Neuron (in vitro differentiated cells): Measurements from ENCODE around the gene ADSS1.

Source experiments
- H2AFZ ChIP-seq: one replicate; pipeline ENCODE4 v1.6.1; 2013; ENCODE audit warnings: low read depth, mild to moderate bottlenecking, inconsistent platforms, low read length, moderate library complexity
- H3K27me3 ChIP-seq: one replicate; pipeline ENCODE4 v1.6.1; 2013; ENCODE audit warnings: low read length; ENCODE audit not compliant: insufficient read depth
- H3K36me3 ChIP-seq: one replicate; pipeline ENCODE4 v1.6.1; 2013; ENCODE audit warnings: low read length; ENCODE audit not compliant: insufficient read depth
- H3K4me1 ChIP-seq: one replicate; pipeline ENCODE4 v1.6.1; 2013; ENCODE audit warnings: low read length; ENCODE audit not compliant: insufficient read depth
- H3K4me3 ChIP-seq: 2 replicates; pipeline ENCODE4 v1.5.1; 2013; ENCODE audit warnings: mild to moderate bottlenecking, low read length, moderate library complexity
- H3K9me3 ChIP-seq: one replicate; pipeline ENCODE4 v1.6.1; 2013; ENCODE audit warnings: low read length

The ADSS1 gene

DNA sequence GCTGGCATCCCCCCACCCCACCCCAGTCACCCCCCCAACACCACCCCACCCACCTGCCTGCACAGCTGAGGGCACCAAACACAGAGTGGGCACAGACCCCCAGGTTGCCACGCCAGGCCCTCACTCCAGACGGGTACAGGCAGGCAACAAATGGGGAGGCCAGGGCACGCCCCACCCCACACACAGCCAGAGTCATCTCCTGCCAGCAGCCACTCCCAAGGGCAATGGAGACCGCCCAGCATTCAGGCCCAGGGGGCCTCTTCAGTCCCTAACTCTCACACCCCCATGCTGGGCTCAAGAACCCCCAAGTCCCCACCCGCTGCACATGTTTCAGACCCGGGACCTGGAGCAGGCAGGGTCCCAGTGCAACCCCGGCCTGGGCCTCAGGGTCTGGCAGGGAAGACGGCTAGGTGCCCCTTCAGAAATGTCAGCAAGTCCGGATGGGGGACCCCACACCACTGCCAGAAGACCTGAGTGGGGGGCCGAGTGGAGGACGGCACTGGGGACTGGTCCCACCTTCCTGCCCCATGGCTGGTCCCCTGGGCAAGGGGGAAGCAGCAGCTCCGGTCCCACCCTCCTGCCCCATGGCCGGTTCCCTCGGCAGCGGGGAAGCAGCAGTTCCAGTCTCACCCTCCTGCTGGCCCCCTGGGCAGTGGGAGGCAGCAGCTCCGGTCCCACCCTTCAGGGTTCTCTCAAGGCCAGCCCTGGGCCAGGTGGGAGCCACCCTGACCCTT is 59.6 kb downstream of the ADSS1 start:
- Histone ChIP-seq H3K9me3 (no peaks in the 10 kb centered on the region), H2AFZ (no peak overlapping the region), H3K27me3 (no peaks in the 10 kb centered on the region), H3K4me3 (no peak overlapping the region), H3K36me3 (peaks cover 6% of the 10 kb centered on the region), H3K4me1 (peaks cover 9% of the 10 kb centered on the region)

DNA sequence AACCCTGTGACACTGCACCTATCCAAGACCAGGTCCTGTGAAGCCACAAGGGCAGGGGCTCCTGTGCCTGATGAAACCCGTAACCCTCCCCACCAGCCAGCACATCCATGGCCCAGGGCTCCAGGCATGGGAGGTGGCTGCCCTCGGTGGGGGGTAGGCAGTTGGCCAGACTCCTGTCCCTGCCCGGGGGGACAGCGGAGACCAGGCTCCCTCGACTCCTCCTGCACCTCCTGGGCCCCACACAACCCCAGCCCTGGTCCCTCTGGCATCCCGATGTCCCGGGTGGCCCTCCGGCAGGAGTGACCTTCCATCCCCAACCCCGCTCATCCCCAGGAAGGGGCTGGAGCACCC is 60.2 kb downstream of the ADSS1 start:
- H3K4me1 ChIP-seq = peaks cover 3% of the 10 kb centered on the region
- peaks cover 9% of the 10 kb centered on the region for H3K36me3 ChIP-seq
- H3K4me3 ChIP-seq = no peak overlapping the region

DNA sequence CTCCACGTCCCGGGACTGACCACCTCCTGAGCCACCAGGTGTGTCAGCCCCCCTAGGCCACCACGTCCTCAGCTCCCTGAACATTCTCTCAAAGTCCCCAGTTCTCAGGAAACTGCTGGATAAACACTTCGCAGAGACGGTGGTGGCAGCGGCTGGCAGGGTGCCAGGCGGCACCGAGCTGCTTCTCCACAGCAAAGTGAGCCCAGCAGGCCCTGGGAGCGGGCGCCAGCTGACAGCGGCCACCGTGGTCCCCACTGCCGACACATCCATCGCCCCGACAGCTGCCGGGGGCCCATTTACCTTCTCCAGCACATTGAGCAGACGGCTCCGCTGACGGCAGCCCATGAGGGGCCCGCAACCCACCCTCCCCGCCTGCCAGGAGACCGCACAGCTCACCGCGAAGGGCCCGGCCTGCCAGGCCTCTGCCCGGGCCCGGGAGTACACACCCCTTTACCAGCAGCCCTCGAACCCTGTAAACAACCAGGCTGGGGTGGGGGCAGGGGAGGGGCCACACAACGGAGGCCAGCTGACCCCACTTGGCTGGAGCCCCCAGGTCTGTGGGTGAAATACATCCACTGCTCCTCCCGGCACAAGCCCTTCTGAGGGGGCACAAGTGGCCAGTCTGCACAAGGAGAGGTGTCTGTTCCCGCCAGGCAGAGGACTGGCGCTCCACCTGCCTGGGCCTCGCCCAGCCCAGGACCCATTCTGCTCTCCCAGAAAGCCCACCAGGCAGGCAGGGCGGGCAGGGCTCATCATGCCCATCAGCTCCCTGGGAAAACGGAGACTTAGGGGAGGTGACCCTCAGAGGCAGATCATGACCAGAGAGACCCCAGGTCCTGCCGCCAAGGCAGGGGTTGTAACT is 61.0 kb downstream of the ADSS1 start:
- Histone ChIP-seq H3K4me3 (no peak overlapping the region), H3K36me3 (peaks cover 18% of the 10 kb centered on the region), H2AFZ (no peak overlapping the region), H3K9me3 (no peaks in the 10 kb centered on the region), H3K4me1 (peaks cover 3% of the 10 kb centered on the region), H3K27me3 (no peaks in the 10 kb centered on the region)

More for the DNA sequence above, 60.2 kb downstream of the ADSS1 start:
- H3K27me3 ChIP-seq = no peaks in the 10 kb centered on the region
- no peaks in the 10 kb centered on the region for H3K9me3 ChIP-seq
- H2AFZ ChIP-seq = no peak overlapping the region

DNA sequence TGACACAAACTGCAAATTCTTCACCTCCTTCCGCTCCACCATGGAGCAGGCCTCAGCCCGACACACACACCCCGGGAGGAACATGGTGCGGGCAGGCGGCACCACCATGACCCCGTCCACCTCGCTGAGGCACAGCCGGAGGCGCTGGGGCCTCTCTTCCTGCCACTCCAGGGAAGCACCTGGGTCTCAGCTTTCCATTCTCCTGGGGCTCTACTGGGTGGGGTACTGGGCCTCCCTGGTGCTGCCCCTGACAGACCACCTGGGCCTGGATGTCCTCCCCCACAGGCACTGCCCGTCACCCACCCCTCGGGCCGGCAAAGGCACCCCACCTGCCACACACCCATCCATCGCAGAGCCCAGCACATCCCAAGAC is 61.7 kb downstream of the ADSS1 start:
- Histone ChIP-seq H3K9me3 (no peaks in the 10 kb centered on the region), H3K27me3 (no peaks in the 10 kb centered on the region), H3K4me3 (no peak overlapping the region), H3K4me1 (peaks cover 3% of the 10 kb centered on the region), H3K36me3 (peaks cover 21% of the 10 kb centered on the region), H2AFZ (no peak overlapping the region)

DNA sequence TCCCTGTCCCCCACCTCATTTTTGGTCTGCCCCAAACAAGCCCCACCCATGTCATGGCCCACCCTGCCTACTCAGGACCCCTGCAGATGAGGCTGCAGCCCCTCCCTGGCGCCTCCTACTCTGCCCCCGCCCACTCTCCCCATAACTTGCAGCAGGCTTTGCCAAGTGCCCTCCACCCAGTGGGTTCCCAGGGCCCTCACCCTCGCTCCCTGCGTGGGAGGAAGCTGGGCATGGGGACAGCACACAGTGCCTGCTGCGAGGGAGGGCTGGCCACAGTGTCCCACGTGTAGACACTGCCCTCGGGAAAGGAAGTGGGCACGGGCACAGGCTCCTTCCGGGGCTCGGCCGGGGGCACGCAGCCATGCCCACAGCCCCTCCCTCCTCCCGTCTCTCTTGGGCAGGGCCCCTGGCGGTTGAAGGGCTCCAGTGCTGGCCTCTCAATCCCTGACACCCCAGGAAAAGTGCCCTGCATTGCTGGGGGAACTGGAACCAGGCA is 62.1 kb downstream of the ADSS1 start:
- H3K36me3 ChIP-seq = peaks cover 25% of the 10 kb centered on the region

DNA sequence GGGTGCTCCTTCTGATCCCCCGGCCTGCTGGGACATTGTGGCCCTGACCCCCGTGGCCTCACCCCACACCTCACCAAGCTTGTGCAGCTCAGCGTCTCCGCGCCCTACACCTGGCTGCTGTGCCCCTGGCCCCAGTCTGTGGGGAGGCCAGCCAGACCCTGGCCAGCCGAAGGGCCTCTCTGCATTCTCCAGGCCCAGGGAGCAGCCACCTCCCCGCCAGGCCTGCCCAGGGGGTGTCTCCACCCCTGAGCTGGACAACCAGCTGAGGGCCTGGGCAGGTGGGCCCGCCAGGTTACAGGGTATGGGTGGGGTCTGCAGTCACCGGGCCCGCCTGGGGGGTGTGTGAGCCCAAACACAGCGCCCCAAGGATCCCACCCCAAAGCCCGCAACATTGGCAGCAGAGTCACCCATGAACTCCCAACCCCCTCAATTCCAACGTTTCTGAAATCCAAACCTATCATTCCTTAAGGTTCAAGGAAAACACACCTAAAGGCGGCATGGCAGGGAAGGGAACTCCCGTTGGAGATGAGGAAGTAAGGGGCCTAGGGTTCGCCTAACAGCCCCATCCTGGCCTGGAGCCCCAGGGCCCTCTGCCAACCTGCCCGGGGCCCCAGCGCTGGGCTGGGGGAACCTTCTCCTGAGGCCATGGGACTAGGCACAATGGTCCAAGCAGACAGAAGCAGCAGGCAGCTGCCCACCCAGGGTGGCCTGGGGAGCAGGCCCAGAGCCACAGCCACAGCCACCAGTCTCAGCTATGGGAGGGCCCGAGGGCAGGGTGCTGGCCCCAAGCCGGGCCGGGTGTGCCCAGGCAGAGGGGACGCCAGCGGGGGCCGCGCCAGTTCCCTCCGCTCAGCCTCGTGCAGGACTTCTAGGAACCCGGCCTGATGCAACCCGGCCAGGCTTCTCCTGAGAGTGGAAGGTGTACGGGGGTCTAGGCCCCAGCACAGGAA is 63.0 kb downstream of the ADSS1 start:
- no peaks in the 10 kb centered on the region for H3K9me3 ChIP-seq
- H3K27me3 ChIP-seq = no peaks in the 10 kb centered on the region
- no peak overlapping the region for H2AFZ ChIP-seq
- no peak overlapping the region for H3K4me3 ChIP-seq
- H3K36me3 ChIP-seq = peaks cover 34% of the 10 kb centered on the region
- H3K4me1 ChIP-seq = peaks cover 3% of the 10 kb centered on the region

More for the DNA sequence above, 62.1 kb downstream of the ADSS1 start:
- H3K27me3 ChIP-seq = no peaks in the 10 kb centered on the region
- no peaks in the 10 kb centered on the region for H3K9me3 ChIP-seq
- no peak overlapping the region for H2AFZ ChIP-seq
- peaks cover 3% of the 10 kb centered on the region for H3K4me1 ChIP-seq
- no peak overlapping the region for H3K4me3 ChIP-seq

DNA sequence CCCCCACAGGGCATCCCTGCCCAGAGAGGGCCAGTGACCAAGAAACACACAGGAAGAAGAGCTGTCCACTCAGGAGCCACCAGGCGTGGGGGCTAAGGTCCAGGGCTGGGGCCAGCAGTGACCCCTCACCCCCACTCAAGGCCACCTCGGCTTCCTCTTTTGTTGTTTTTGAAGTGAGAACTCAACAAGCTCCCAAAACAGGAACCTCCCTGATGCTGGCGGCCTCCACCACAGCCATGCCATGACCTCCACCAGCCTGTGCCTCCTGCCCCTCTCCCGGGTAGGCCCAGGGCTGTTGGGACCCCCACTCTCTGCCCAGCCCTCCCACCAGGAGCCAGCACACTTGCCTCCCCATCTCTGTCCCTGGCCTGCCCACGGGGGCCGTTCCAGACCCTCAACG is 63.7 kb downstream of the ADSS1 start:
- no peak overlapping the region for H2AFZ ChIP-seq
- H3K9me3 ChIP-seq = no peaks in the 10 kb centered on the region
- H3K4me3 ChIP-seq = no peak overlapping the region
- H3K36me3 ChIP-seq = peaks cover 36% of the 10 kb centered on the region
- H3K4me1 ChIP-seq = peaks cover 5% of the 10 kb centered on the region
- no peaks in the 10 kb centered on the region for H3K27me3 ChIP-seq

DNA sequence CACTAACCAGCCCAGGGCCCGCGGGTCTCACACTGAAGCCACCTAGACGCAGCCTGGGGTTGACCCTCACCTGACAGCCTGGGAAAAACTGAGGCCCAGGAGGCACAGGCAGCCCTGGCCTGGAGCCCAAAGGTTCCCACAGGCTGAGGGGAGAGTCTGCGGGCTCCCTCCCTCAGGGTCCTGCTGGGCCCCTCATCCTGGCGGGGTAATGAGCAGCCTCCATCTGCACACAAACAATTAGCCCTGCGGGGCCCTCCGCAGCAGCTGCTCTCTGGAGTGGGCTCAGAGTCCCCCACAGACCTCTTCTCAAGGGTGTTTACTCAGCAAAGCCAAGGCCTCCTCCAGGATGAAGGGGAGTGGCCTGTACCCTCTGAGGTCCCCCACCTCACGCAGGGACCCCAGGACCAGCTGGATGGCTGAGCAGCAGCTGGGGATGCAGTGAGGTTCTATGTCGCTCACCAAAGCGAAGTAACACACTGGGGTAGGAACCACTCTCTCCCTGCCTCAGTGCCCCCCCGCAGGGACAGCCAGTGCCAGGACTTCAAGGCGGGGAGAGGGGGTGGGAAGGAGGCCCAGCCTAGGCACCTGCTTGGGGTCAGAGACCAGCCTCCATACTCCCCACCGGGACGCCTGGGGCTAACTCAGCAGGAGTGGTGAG is 64.3 kb downstream of the ADSS1 start:
- Histone ChIP-seq H3K9me3 (no peaks in the 10 kb centered on the region), H3K36me3 (peaks cover 36% of the 10 kb centered on the region), H3K27me3 (no peaks in the 10 kb centered on the region), H3K4me1 (peaks cover 6% of the 10 kb centered on the region), H2AFZ (no peak overlapping the region), H3K4me3 (no peak overlapping the region)

DNA sequence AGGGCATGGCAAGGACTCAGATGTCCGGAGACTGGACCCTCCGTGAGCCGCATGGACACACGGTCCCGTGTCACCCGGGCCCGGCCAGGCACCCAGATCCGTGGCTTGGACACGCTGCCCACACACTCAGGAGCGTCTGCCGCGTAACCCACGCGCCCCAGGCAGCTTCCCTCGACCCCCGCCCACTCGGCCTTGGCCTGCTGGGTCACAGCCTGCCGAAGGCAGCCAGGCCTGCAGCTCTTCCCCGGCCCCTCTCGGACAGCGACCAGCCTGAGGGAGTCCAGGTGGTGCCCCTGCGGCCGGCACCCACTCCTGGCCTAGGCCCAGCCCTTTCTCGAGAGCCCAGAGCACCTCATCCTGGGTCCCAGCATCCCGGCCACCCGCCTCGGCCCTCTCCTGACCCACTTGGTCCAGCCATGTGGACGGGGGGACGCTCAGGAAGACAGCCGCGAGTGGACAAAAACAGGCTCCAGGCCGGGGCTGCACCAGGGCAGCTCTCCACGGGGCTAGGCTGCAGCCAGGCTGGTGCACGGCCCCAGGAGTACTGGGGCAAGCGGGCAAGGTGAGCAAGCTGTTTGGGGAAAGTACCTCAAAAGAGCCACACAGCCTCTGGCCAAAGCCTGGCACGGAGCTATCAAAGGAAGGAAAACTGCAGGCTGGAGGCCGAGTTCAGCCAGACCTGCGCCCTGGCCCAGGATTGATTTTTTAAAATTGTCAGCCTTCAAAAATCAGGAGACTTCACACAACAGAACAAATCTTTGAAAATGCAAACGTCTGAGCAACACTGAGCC is 65.0 kb downstream of the ADSS1 start:
- peaks cover 36% of the 10 kb centered on the region for H3K36me3 ChIP-seq

DNA sequence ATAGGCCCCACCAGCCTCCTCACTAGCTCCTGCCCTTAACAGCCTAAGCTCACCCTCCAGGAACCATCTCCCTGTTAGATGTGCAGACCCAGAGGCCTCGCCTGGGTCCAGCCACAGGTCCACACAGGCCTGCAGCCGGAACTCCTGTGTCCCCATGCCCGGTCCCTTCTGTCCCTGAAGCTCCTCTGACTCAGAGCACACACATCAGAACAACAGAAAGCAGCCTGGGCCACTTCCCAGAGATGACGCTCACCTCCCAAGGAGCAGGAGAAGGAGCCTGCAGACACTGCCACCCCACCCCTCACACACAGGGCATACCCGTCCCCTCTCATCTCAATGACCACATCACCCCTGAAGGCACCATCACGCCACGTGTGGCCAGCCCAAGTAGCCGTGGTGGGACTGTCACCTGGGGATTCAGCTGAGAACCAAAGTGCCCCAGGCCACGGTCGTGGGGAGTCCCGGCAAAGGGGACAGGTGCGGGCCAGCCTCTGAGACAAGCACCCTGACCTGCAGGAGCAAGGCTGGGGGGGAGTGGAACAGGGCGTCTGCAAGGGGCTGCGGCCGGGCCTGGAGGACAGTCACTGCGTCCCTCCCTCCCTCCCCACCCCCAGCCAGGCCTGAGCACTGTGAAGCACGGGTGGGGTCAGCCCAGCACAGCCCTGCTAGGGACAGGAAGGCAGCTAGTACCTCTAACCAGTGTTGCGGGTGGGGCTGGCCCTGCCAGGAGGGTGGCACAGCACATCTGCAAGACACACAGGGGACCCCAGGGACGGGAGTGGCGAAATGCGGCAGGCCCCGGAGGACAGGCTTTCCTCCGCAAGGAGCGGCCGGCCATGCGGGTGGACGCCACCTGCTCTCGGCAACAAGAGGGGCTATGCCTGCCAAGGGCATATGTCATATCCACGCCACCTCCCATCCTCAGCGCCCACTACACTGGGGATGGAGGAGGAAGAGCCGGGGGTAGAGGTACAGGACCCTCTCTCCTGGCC is 66.0 kb downstream of the ADSS1 start:
- H2AFZ ChIP-seq = no peak overlapping the region
- no peaks in the 10 kb centered on the region for H3K27me3 ChIP-seq
- peaks cover 36% of the 10 kb centered on the region for H3K36me3 ChIP-seq
- no peak overlapping the region for H3K4me3 ChIP-seq
- H3K9me3 ChIP-seq = no peaks in the 10 kb centered on the region
- H3K4me1 ChIP-seq = peaks cover 21% of the 10 kb centered on the region

More for the DNA sequence above, 65.0 kb downstream of the ADSS1 start:
- H3K9me3 ChIP-seq = no peaks in the 10 kb centered on the region
- H3K4me1 ChIP-seq = peaks cover 14% of the 10 kb centered on the region
- no peak overlapping the region for H3K4me3 ChIP-seq
- no peaks in the 10 kb centered on the region for H3K27me3 ChIP-seq
- no peak overlapping the region for H2AFZ ChIP-seq

DNA sequence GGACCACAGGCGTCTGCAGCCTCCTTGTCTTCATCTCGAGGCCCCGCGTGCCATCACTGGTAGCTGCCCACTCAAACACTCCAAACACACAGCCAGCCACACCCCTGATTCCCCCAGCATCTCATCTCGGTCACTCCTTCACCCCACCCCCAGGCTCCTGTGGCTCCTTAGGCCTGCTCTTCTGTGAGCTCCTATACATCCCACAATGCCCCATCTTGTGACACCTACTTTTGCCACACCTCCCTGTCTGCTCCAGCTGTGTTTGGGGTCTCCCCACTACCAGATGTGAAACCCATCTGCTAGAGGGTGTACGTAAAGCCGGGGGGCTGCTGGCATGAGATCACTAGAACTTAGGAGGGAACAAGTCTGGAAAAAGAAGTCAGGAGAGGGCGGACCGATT is 67.4 kb downstream of the ADSS1 start:
- Histone ChIP-seq H3K4me3 (no peak overlapping the region), H3K36me3 (peaks cover 30% of the 10 kb centered on the region), H2AFZ (no peak overlapping the region), H3K9me3 (no peaks in the 10 kb centered on the region), H3K27me3 (peaks cover 5% of the 10 kb centered on the region), H3K4me1 (peaks cover 28% of the 10 kb centered on the region)
